ENCODE measurements around the gene PLXDC2.

The PLXDC2 gene

GRCh38 chr10:20108021-20108420, 291.8 kb downstream of the PLXDC2 start (continued):
- TF ChIP-seq ATF2 (tag by site-specific recombination; IDR thresholded peaks at IDR 0.05; ENCODE audit: low read depth), result no peak

DNA sequence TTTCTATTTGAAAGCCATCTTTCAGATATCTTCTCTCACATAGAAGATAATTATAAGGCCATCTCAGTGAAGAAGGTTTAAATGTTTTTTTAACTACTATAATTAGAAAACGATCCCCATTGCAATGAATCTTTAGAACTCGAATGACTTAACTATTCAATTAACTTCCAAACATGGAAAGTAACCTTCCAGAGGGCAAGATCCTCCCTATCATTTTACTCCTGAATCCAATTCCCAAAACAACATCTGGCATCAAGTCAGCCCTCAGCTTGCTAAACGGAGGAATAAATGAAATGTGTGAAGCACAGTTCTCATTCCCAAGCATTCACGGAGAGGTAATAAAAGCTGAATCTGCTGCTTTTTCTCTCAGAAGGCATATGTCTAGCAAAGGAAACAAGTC, 293.4 kb downstream of the PLXDC2 start:
- POLR2A ChIA-PET, result no interaction called here
- H3K27ac ChIP-seq (ENCODE audit: extremely low read depth, low read depth, low read length), result no peak overlapping the region

DNA sequence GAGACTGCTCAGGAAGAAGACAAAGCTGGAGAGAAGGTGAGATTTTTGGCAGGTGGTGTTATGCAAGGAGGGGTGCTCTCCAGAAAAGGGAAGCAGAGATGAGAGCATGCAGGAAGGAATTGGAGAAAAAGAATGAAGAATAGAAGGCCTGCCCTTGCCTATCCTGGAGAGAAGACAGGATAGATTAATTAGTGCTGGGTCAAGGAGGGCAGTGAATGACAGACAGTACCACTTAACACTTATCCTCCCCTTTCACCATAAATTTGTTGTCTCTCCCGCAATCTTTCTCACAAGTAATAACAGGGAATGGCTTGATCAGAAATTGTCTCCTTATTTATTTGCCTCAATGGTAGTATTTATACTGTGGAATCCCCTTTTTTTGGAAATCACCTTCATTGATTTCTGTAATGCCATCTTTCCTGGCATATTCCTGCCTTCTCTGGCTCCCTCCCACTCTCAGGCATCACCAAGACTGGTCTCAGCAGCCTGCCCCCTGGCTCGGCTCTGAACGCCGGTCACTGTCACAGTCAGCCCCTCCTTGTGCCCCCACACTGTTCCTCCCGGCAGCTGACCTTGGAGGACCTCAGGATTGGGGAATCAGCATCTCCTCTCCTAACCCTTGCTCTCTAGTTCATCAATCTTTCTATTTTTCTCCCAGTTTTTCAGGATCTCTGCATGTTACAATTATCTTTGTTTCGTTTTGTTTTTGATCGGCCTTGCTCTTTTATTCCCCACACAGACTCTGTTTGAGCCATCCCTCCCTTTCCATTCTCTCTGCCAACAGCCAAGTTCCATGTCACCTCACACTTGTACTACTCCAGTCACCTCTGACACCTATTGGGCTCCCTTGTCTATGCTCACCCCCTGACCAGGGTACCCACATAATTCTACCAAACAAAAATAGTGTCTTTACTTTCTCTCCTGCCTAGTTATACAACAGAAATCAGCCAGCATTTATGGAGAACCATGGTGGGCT, 294.2 kb downstream of the PLXDC2 start:
- no peak overlapping the region for H3K27ac ChIP-seq (ENCODE audit: extremely low read depth, low read depth, low read length)
- H3K4me3 ChIP-seq (ENCODE audit: low read depth, low read length), result no peak overlapping the region
- ChIA-PET CTCF (no interaction called here), POLR2A (no interaction called here)
- no peaks in the 10 kb centered on the region for H3K4me1 ChIP-seq (ENCODE audit: control insufficient read depth, insufficient read depth, low read length)
- no peaks in the 10 kb centered on the region for H3K36me3 ChIP-seq (ENCODE audit: control insufficient read depth in 2 of 2, insufficient read depth in 1 of 2, low read length in 2 of 2)
- no peaks in the 10 kb centered on the region for H3K9me3 ChIP-seq (ENCODE audit: control insufficient read depth, insufficient read depth, low read depth, low read length)
- TF ChIP-seq HOXC10 (CRISPR knock-in tag; IDR thresholded peaks at IDR 0.05), result no peak
- TF ChIP-seq TSHZ1 (tag by site-specific recombination; IDR thresholded peaks at IDR 0.05; ENCODE audit: borderline replicate concordance), result no peak
- TF ChIP-seq ZNF26 (tag by site-specific recombination; IDR thresholded peaks at IDR 0.05), result no peak
- TF ChIP-seq ZNF423 (tag by site-specific recombination; IDR thresholded peaks at IDR 0.05), result no peak
- TF ChIP-seq ZNF544 (tag by site-specific recombination; IDR thresholded peaks at IDR 0.05), result no peak
- no peak for TF ChIP-seq ZNF521 (tag by site-specific recombination; IDR thresholded peaks at IDR 0.05)
- no peak for TF ChIP-seq PBX3 (CRISPR knock-in tag; IDR thresholded peaks at IDR 0.05)
- TF ChIP-seq ZNF571 (tag by site-specific recombination; IDR thresholded peaks at IDR 0.05), result no peak

More for the DNA sequence above, 293.4 kb downstream of the PLXDC2 start:
- TF ChIP-seq ZNF791 (tag by site-specific recombination; IDR thresholded peaks at IDR 0.05), result no peak
- no peak for TF ChIP-seq SCRT1 (tag by site-specific recombination; IDR thresholded peaks at IDR 0.05; ENCODE audit: borderline replicate concordance)
- TF ChIP-seq, protein P1, sequence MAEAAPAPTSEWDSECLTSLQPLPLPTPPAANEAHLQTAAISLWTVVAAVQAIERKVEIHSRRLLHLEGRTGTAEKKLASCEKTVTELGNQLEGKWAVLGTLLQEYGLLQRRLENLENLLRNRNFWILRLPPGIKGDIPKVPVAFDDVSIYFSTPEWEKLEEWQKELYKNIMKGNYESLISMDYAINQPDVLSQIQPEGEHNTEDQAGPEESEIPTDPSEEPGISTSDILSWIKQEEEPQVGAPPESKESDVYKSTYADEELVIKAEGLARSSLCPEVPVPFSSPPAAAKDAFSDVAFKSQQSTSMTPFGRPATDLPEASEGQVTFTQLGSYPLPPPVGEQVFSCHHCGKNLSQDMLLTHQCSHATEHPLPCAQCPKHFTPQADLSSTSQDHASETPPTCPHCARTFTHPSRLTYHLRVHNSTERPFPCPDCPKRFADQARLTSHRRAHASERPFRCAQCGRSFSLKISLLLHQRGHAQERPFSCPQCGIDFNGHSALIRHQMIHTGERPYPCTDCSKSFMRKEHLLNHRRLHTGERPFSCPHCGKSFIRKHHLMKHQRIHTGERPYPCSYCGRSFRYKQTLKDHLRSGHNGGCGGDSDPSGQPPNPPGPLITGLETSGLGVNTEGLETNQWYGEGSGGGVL (tag by site-specific recombination; IDR thresholded peaks at IDR 0.05), result no peak
- TF ChIP-seq TRIM28 (IDR thresholded peaks at IDR 0.05; ENCODE audit: borderline replicate concordance, low read length), result no peak
- TF ChIP-seq ZNF837 (tag by site-specific recombination; IDR thresholded peaks at IDR 0.05), result no peak
- no peak for TF ChIP-seq HOXC10 (CRISPR knock-in tag; IDR thresholded peaks at IDR 0.05)
- TF ChIP-seq, protein P2, sequence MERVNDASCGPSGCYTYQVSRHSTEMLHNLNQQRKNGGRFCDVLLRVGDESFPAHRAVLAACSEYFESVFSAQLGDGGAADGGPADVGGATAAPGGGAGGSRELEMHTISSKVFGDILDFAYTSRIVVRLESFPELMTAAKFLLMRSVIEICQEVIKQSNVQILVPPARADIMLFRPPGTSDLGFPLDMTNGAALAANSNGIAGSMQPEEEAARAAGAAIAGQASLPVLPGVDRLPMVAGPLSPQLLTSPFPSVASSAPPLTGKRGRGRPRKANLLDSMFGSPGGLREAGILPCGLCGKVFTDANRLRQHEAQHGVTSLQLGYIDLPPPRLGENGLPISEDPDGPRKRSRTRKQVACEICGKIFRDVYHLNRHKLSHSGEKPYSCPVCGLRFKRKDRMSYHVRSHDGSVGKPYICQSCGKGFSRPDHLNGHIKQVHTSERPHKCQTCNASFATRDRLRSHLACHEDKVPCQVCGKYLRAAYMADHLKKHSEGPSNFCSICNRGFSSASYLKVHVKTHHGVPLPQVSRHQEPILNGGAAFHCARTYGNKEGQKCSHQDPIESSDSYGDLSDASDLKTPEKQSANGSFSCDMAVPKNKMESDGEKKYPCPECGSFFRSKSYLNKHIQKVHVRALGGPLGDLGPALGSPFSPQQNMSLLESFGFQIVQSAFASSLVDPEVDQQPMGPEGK (tag by site-specific recombination; IDR thresholded peaks at IDR 0.05), result no peak
- no peak for TF ChIP-seq SP3 (tag by site-specific recombination; IDR thresholded peaks at IDR 0.05)
- no peak for TF ChIP-seq KLF8 (tag by site-specific recombination; IDR thresholded peaks at IDR 0.05)
- no peak for TF ChIP-seq ZSCAN4 (tag by site-specific recombination; IDR thresholded peaks at IDR 0.05)
- no peak for TF ChIP-seq ZSCAN16 (tag by site-specific recombination; IDR thresholded peaks at IDR 0.05)
- TF ChIP-seq KLF1 (tag by site-specific recombination; IDR thresholded peaks at IDR 0.05), result no peak
- H3K4me1 ChIP-seq (ENCODE audit: control insufficient read depth, insufficient read depth, low read length), result no peaks in the 10 kb centered on the region
- H3K4me3 ChIP-seq (ENCODE audit: low read depth, low read length), result no peak overlapping the region
- no peaks in the 10 kb centered on the region for H3K9me3 ChIP-seq (ENCODE audit: control insufficient read depth, insufficient read depth, low read depth, low read length)
- CTCF ChIA-PET, result no interaction called here
- no peaks in the 10 kb centered on the region for H3K36me3 ChIP-seq (ENCODE audit: control insufficient read depth in 2 of 2, insufficient read depth in 1 of 2, low read length in 2 of 2)
